ENCODE measurements around the gene NRARP.

- TF ChIP-seq L3MBTL2 (conservative IDR thresholded peaks at IDR 0.05) (no peak), FOXM1 (IDR thresholded peaks at IDR 0.05; ENCODE audit: borderline replicate concordance) (no peak), SP1 (IDR thresholded peaks at IDR 0.05) (no peak), NFRKB (IDR thresholded peaks at IDR 0.05) (no peak), HDGF (IDR thresholded peaks at IDR 0.05; ENCODE audit: borderline replicate concordance) (no peak), BHLHE40 (IDR thresholded peaks at IDR 0.05; ENCODE audit: borderline replicate concordance) (no peak), FOXK2 (IDR thresholded peaks at IDR 0.05) (no peak), ELF4 (IDR thresholded peaks at IDR 0.05) (no peak), SUZ12 (IDR thresholded peaks at IDR 0.05) (no peak), PKNOX1 (IDR thresholded peaks at IDR 0.05) (0 out of 2 replicates have a peak, but pooled peaks have one; percentile 9), FOXA1 (IDR thresholded peaks at IDR 0.05) (no peak), LEF1 (IDR thresholded peaks at IDR 0.05; ENCODE audit: borderline replicate concordance) (no peak)
Observed at GRCh38 chr9:137281345-137282116, 20.5 kb downstream of the NRARP start.
